Measurements from ENCODE around the gene KIFC1.

- TF ChIP-seq POLR2AphosphoS5 (IDR thresholded peaks at IDR 0.05; ENCODE audit: low read depth, low read length) (no peak), POLR2A (IDR thresholded peaks at IDR 0.05; ENCODE audit: low read depth, low read length) (no peak), TAF1 (IDR thresholded peaks at IDR 0.05; ENCODE audit: borderline replicate concordance, low read depth, low read length) (no peak)
Observed at GRCh38 chr6:33407132-33407718, 15.6 kb downstream of the KIFC1 start.
